A549 treated with AZD9567 at 1 μM for 4 hours (cell line): ENCODE data around the gene CEP164. TPM values are rescaled to one million over a fixed set of nuclear protein-coding genes. Genes with fewer than 3 reads are reported as not detected.

Experiments used
- total RNA-seq: library from RNA; stranded (reverse); fragments of 200-300 nt; extraction: Qiagen RNA extraction; gene quantifications from 5 replicates; pipeline ENCODE4 v1.2.3, GENCODE V29; 2022; ENCODE audit not compliant: insufficient read depth

The CEP164 gene
- total RNA-seq = 12.5 to 21.9 TPM (median 20.5 TPM) in 5 replicates

GRCh38 chr11:117327567-117328374 is at the start of gene CEP164:
Gene CEP164 (plus strand): TSS chr11:117327854. CDS start chr11:117338587, 10,733 bp downstream.

GRCh38 chr11:117290809-117291396 is 36.8 kb upstream of the CEP164 start, which contains the start of gene BACE1-AS:
Gene BACE1-AS (plus strand): TSS chr11:117291346.

GRCh38 chr11:117316197-117316961 is 11.3 kb upstream of the CEP164 start, which contains the start of gene BACE1:
Gene BACE1 (minus strand): TSS chr11:117316256. CDS start chr11:117315795, 461 bp downstream.

Other genes with a start within 250 kb of the CEP164 start
- 7.3 to 8.2 TPM (median 7.6 TPM) in 5 replicates for gene SIK3, start 229.4 kb upstream of the CEP164 start, total RNA-seq
- 32.2 to 57.4 TPM (median 33.7 TPM) in 5 replicates for gene PAFAH1B2, start 183.6 kb upstream of the CEP164 start, total RNA-seq
- 4.9 to 20.5 TPM (median 5.6 TPM) in 5 replicates for gene SIDT2, start 149.1 kb upstream of the CEP164 start, total RNA-seq
- 62.4 to 133 TPM (median 91.6 TPM) in 5 replicates for gene TAGLN, start 128.5 kb upstream of the CEP164 start, total RNA-seq
- gene PCSK7, start 95.8 kb upstream of the CEP164 start, total RNA-seq = 13.6 to 20.1 TPM (median 18.2 TPM) in 5 replicates
- 8.4 to 24.2 TPM (median 10.2 TPM) in 5 replicates for gene RNF214, start 95.2 kb upstream of the CEP164 start, total RNA-seq
- gene BACE1-AS, start 36.5 kb upstream of the CEP164 start, total RNA-seq = 1.3 to 2.1 TPM (median 1.7 TPM) in 5 replicates
- 9.1 to 23.4 TPM (median 10.5 TPM) in 5 replicates for gene BACE1, start 11.6 kb upstream of the CEP164 start, total RNA-seq